Skeletal muscle tissue (tissue), 4 donors: ENCODE measurements around the gene MYADM. TPM values are rescaled to one million over a fixed set of nuclear protein-coding genes. Genes with fewer than 3 reads are reported as not detected.
A peak's percentile ranks its signal among the peaks of the same experiment; 100 is the strongest.

Source experiments
- H3K27ac ChIP-seq: one replicate; pipeline ENCODE4 v1.7.0; 2013; ENCODE audit warnings: mild to moderate bottlenecking, low read depth, low read length, inconsistent platforms
- H3K27me3 ChIP-seq, 3 donors: one replicate each; pipeline ENCODE4 v1.7.0; 2013; ENCODE audit warnings: low read length in 3 of 3; ENCODE audit not compliant: control insufficient read depth in 3 of 3, insufficient read depth in 3 of 3
- H3K36me3 ChIP-seq, 3 donors: one replicate each; pipeline ENCODE4 v1.7.0; 2013; ENCODE audit warnings: low read length in 3 of 3; ENCODE audit not compliant: control insufficient read depth in 3 of 3, insufficient read depth in 3 of 3
- H3K4me1 ChIP-seq, 3 donors: one replicate each; pipeline ENCODE4 v1.7.0; 2013; ENCODE audit warnings: low read length in 3 of 3, mild to moderate bottlenecking in 3 of 3; ENCODE audit not compliant: control insufficient read depth in 3 of 3, insufficient read depth in 3 of 3
- H3K4me3 ChIP-seq, 3 donors: one replicate each; pipeline ENCODE4 v1.7.0; 2013; ENCODE audit warnings: low read length in 3 of 3
- H3K9ac ChIP-seq, 3 donors: one replicate each; pipeline ENCODE4 v1.7.0; 2013; ENCODE audit warnings: low read length in 3 of 3, mild to moderate bottlenecking in 3 of 3, moderate library complexity in 2 of 3, low read depth in 1 of 3
- H3K9me3 ChIP-seq, 3 donors: one replicate each; pipeline ENCODE4 v1.7.0; 2013; ENCODE audit warnings: low read length in 3 of 3; ENCODE audit not compliant: control insufficient read depth in 3 of 3
- total RNA-seq: library from RNA; depleted of rRNA; stranded (reverse); fragments of >200 nt; gene quantifications from one replicate; pipeline ENCODE4 v1.2.3, GENCODE V29; 2014
- donor health status: Osteomylitis.

Gene MYADM
- total RNA-seq, 1 donor from 2014 or later: 20.9 TPM

DNA sequence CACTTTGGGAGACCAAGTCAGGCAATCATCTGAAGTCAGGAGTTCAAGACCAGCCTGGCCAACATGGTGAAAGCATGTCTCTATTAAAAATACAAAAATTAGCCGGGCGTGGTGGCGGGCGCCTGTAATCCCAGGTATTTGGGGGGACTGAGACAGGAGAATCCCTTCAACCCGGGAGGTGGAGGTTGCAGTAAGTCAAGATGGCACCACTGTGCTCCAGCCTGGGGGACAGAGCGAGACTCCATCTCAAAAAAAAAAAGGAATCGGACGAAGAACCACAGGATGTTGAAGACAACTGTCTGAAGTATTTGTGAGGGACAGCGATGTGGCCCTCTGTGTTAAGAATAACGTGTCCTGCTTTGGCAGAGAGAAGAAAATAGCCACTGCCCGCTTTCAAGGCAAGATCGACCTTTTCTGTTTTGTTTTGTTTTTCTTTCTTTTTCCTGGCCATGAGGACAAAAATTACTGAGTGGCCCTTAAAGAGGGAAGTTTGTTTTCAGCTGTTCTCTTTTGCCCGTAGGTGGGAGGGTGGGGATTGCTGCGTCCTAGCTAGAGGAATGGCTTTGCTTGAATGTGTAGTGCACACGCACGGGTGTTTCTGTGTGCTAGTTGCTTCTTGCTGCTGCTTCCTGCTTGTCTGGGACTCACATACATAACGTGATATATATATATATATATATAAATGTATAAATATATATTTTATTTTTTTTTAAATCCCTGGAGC, 8.1 kb downstream of the MYADM start:
- H3K27me3 ChIP-seq: peaks cover 4 to 12% (median 9%) of the 10 kb centered on the region in 3 donors
- H3K9ac ChIP-seq: no peak overlapping the region
- H3K36me3 ChIP-seq: peaks cover 10 to 14% (median 10%) of the 10 kb centered on the region in 3 donors
- H3K27ac ChIP-seq: no peak overlapping the region
- H3K4me3 ChIP-seq: no peak overlapping the region
- H3K4me1 ChIP-seq: peaks cover 11 to 24% (median 20%) of the 10 kb centered on the region in 3 donors
- H3K9me3 ChIP-seq: no peaks in the 10 kb centered on the region

DNA sequence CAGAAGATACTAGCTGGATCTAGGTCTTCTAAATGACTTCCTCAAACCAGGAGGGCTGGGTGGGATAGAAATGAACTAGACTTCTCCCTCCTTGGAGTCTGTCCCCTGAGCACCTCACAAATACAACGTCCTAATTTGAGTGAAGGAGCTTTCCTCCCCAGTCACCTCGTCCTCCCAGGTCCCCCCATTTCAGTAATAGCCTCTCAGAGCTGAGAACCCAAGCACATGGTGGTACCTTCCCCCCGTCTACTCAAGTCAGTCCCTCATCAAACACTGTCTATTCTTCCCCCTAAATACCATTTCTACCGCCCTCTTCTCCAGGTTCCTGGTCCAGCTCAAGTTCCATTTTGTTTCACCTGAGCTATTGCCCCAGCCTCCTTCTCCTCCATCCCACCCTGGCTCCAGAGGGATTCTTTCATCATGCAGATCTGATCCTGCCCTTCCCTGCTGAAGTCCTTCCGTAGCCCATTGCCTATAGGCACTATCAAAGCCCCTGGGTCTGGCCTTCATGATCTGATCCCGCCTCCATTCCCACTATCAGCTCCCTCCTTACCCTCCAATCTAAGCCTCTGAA, 9.1 kb downstream of the MYADM start:
- H3K4me1 ChIP-seq: peaks cover 13 to 23% (median 20%) of the 10 kb centered on the region in 3 donors

DNA sequence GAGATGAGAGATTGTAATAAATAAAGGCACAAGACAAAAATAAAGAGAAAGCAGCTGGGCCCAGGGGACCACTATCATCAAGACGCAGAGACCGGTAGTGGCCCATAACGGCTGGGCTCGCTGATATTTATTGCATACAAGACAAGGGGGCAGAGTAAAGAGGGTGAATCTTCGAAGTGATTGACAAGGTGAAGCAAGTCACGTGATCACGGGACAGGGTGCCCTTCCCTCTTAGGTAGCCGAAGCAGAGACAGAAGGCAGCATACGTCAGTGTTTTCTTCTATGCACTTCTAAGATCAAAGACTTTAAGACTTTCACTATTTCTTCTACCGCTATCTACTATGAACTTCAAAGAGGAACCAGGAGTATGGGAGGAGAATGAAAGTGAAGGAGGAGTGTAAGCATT, 9.7 kb downstream of the MYADM start:
- Histone ChIP-seq H3K4me3 (no peak overlapping the region), H3K27me3 (peaks cover 12 to 26% (median 22%) of the 10 kb centered on the region in 3 donors), H3K4me1 (peaks cover 15 to 29% (median 20%) of the 10 kb centered on the region in 3 donors), H3K9me3 (no peaks in the 10 kb centered on the region), H3K9ac (no peak overlapping the region), H3K27ac (no peak overlapping the region), H3K36me3 (peaks cover 10% of the 10 kb centered on the region in 3 donors)

More for the DNA sequence above, 9.1 kb downstream of the MYADM start:
- no peak overlapping the region for H3K9ac ChIP-seq
- peaks cover 8 to 21% (median 16%) of the 10 kb centered on the region in 3 donors for H3K27me3 ChIP-seq
- H3K9me3 ChIP-seq: no peaks in the 10 kb centered on the region
- H3K27ac ChIP-seq: no peak overlapping the region
- no peak overlapping the region for H3K4me3 ChIP-seq
- H3K36me3 ChIP-seq: peaks cover 10% of the 10 kb centered on the region in 3 donors

DNA sequence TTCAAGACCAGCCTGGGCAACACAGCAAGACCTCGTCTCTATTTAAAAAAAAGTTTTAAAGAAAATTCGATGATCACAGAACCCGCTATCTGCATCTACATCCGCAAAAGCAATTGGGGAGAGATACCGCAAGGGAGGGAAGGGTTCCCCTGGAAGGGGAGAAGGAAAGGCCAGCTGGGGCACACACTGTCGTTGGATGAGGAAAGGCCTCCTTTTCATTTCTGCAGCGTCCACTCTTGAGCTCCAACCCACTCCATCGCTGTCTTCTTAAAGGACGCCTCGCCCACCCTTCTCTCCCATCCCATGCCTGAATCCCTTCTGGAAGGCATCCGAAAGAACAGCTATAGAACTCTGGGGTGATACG, 11.1 kb downstream of the MYADM start:
- H3K27ac ChIP-seq: no peak overlapping the region
- no peaks in the 10 kb centered on the region for H3K9me3 ChIP-seq
- peaks cover 15 to 29% (median 17%) of the 10 kb centered on the region in 3 donors for H3K4me1 ChIP-seq
- peak overlapping the region in 2 of 3 donors; percentile 16 to 45 for H3K9ac ChIP-seq
- H3K4me3 ChIP-seq: peak overlapping the region; percentile 58 to 72 (median 65)
- peaks cover 20 to 35% (median 31%) of the 10 kb centered on the region in 3 donors for H3K27me3 ChIP-seq
- peaks cover 6 to 10% (median 7%) of the 10 kb centered on the region in 3 donors for H3K36me3 ChIP-seq

DNA sequence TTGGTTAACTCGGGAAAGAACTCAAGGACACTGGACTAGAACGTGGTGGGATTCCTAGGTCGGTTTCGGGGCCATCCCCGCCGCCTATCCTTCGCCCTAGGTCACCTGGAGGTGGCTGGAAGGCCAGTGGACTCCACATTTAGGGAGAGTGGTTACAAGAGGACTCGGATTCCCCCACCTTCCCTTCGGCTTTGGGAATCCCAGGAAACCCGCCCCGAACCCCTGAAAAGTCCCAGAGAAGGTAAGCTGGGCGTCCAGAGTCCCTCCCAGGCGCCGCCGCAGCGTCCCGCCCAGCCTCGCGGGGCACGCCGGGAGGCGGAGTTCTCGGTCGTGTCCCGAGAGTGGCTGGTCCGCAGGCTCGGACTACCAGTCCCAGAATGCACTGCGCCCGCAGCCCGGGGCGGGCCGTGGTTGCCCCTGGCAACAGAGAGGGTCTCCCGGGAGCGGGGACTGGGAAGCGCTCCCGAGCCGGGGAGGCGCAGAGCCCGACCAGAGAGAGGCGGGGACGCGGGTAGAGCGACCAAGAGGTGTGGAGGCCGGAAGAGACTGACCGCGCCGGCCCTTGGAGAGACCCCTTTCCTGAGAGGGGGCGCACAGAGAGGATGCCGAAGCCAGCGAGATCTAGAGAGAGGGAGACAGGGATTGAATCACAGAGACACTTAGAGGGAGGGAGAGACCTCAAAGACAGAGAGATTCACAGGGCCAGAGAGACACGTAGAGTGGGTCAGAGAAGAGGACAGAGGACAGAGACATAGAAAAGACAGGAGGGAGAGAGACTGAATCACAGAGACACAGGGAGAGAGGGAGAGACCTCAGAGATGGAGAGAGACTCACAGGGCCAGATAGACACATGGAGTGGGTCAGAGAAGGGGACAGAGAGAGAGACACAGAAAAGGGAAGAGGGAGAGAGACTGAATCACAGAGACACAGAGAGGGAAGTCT, 11.7 kb downstream of the MYADM start:
- Histone ChIP-seq H3K4me3 (peak overlapping the region; percentile 58 to 72 (median 65)), H3K4me1 (peaks cover 9 to 26% (median 13%) of the 10 kb centered on the region in 3 donors), H3K27me3 (peaks cover 26 to 40% (median 37%) of the 10 kb centered on the region in 3 donors), H3K9ac (peak overlapping the region in 2 of 3 donors; percentile 16 to 48), H3K27ac (no peak overlapping the region), H3K9me3 (no peaks in the 10 kb centered on the region), H3K36me3 (peaks cover 0 to 4% (median under 1%) of the 10 kb centered on the region in 3 donors)

DNA sequence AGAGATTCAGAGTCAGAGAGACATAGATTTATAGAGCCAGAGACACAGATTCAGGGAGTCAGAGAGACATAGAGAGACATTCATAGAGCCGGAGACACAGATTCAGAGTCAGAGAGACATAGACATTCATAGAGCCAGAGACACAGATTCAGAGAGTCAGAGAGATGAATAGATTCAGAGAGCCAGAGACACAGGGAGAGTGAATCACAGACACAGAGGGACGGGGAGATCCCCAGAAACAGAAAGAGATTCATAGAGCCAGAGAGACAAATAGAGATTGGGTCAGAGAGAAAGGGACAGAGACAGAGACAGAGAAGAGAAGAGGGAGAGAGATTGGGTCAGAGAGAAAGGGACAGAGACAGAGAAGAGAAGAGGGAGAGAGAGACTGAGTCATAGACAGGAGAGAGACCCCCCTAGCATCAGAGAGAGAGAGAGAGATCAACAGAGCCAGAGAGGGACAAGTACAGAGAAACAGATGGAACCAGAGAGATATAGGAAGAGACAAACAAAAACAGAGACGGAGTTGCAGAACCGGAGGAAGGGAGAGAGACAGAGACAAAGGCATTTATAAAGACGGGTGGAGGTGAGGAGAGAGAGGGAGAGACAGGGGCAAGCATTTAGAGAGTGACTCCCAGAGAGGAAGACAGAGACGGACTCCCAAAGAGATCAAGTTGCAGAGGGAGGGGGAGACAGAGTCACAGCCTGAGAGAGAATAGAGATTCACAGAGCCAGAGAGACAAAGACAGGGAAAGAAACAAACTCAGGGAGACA, 13.2 kb downstream of the MYADM start:
- Histone ChIP-seq H3K4me1 (peaks cover 8 to 25% (median 11%) of the 10 kb centered on the region in 3 donors), H3K27me3 (peaks cover 32 to 46% (median 42%) of the 10 kb centered on the region in 3 donors), H3K9me3 (no peaks in the 10 kb centered on the region), H3K27ac (no peak overlapping the region), H3K4me3 (no peak overlapping the region), H3K9ac (no peak overlapping the region), H3K36me3 (no peaks in the 10 kb centered on the region)

DNA sequence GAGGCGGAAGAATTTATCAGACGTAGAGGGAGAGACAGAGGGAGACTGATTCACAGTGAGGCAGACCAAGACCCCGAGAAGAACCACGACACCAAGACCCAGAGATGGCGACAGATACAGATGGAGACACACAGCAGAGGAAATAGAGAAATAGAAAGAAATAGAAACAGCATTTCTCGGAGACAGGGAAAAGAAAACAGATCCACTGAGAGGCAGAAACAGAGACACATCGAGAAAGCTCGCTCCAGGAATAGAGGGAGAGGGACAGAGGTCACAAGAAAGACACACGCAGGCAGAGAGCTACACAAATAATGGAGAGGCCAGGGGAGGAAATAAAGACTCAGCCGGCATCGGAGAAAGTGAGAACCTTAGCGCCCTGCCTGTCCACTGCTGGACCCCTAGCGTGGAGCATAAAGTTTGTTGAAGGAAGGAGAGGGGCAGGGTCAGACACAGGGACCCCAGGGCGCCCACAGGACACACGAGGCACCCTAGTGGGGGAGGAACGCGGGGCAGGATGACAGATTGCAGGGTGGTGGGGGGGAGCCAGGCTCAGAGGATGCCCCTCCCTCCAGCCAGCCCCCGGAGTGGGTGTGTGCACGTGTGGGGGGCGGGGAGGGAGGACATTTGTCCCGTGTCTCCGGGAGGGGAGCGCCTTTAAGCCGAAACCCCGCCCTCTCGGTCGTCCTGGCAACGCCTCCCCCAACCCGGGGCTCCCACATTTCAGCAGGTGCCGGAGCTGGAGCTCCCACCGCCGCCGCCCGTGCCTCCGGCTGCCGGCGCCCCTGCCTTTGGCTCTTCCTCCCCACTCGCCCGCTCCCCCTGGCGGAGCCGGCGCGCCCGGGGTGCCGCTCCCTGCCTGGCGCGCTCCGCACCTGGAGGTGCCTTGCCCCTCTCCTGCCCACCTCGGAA, 14.1 kb downstream of the MYADM start, which contains the start of gene PRKCG:
Gene PRKCG, plus strand, starts transcription at position 716 of the 909 bp plus-strand sequence. CDS start 298 bp downstream, outside the sequence.
- Histone ChIP-seq H3K4me1 (peaks cover 8 to 25% (median 11%) of the 10 kb centered on the region in 3 donors), H3K36me3 (no peaks in the 10 kb centered on the region), H3K27me3 (peaks cover 32 to 49% (median 42%) of the 10 kb centered on the region in 3 donors), H3K4me3 (peak within 1 kb of the TSS in 1 of 3 donors; percentile 22), H3K27ac (no peak within 1 kb of the TSS), H3K9ac (no peak within 1 kb of the TSS), H3K9me3 (no peaks in the 10 kb centered on the region)

DNA sequence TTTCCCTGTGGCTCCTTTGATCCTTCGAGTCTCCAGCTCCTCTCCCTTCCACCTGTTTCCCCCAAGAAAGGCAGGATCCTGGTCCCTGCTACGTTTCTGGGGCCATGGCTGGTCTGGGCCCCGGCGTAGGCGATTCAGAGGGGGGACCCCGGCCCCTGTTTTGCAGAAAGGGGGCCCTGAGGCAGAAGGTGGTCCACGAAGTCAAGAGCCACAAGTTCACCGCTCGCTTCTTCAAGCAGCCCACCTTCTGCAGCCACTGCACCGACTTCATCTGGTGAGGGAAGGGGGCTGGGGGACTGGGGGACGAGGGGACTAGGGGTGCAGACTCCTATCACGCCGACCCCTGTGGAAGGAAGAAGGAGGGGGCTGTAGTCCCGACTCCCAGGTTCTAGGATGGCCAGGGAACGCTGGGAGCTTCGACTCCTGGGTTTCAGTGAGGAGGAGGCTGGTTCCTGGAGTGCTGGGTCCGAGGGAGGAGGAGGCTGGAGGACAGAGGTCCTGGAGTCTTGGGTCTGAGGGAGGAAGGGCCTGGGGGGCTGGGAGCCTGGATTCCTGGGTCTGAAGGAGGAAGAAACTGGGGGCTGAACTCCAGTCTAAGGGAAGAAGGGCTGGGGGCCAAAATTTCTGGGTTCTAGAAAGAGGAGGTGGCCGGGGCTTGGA, 14.8 kb downstream of the MYADM start:
- no peak overlapping the region for H3K4me3 ChIP-seq
- H3K27me3 ChIP-seq: peaks cover 32 to 49% (median 42%) of the 10 kb centered on the region in 3 donors
- H3K27ac ChIP-seq: no peak overlapping the region
- H3K9me3 ChIP-seq: no peaks in the 10 kb centered on the region
- no peak overlapping the region for H3K9ac ChIP-seq
- no peaks in the 10 kb centered on the region for H3K36me3 ChIP-seq
- peaks cover 8 to 20% (median 8%) of the 10 kb centered on the region in 3 donors for H3K4me1 ChIP-seq
